GM18861 (cell line): ENCODE data around the gene SCN5A.

ENCODE experiments used
- ATAC-seq: cut with Tn5 transposase; IDR thresholded peaks from one replicate; pipeline ENCODE4 v1.9.1; 2021; ENCODE audit not compliant: unreplicated experiment

Gene SCN5A

GRCh38 chr3:38623539-38623938 lies 25.9 kb downstream of the SCN5A start:
- ATAC-seq: no peak

GRCh38 chr3:38622336-38622735 lies 27.2 kb downstream of the SCN5A start:
- ATAC-seq: no peak

GRCh38 chr3:38620236-38620635 lies 29.3 kb downstream of the SCN5A start:
- ATAC-seq: no peak

- no peak for ATAC-seq
These were observed 31.1 kb downstream of the SCN5A start for GRCh38 chr3:38618343-38618742.

- no peak for ATAC-seq
These were observed 31.9 kb downstream of the SCN5A start for GRCh38 chr3:38617586-38617985.

GRCh38 chr3:38617137-38617536 lies 32.4 kb downstream of the SCN5A start:
- no peak for ATAC-seq

GRCh38 chr3:38616658-38617057 lies 32.8 kb downstream of the SCN5A start:
- ATAC-seq: no peak

- no peak for ATAC-seq
These were observed 33.4 kb downstream of the SCN5A start for GRCh38 chr3:38616111-38616510.

GRCh38 chr3:38614651-38615352 lies 34.7 kb downstream of the SCN5A start:
- no peak for ATAC-seq

- no peak for ATAC-seq
These were observed 35.4 kb downstream of the SCN5A start for GRCh38 chr3:38614091-38614490.

GRCh38 chr3:38613426-38613825 lies 36.1 kb downstream of the SCN5A start:
- ATAC-seq: no peak

GRCh38 chr3:38611866-38612265 lies 37.6 kb downstream of the SCN5A start:
- no peak for ATAC-seq

- ATAC-seq: no peak
These were observed 38.6 kb downstream of the SCN5A start for GRCh38 chr3:38610934-38611333.

GRCh38 chr3:38610436-38610835 lies 39.1 kb downstream of the SCN5A start:
- ATAC-seq: no peak

- no peak for ATAC-seq
These were observed 39.9 kb downstream of the SCN5A start for GRCh38 chr3:38609386-38610111.

- ATAC-seq: no peak
These were observed 40.5 kb downstream of the SCN5A start for GRCh38 chr3:38608961-38609360.

- no peak for ATAC-seq
These were observed 41.3 kb downstream of the SCN5A start for GRCh38 chr3:38608086-38608775.

- ATAC-seq: no peak
These were observed 42.9 kb downstream of the SCN5A start for GRCh38 chr3:38606561-38606960.

- ATAC-seq: no peak
These were observed 43.5 kb downstream of the SCN5A start for GRCh38 chr3:38605981-38606380.

GRCh38 chr3:38604246-38604645 lies 45.2 kb downstream of the SCN5A start:
- ATAC-seq: no peak

GRCh38 chr3:38603731-38604131 lies 45.8 kb downstream of the SCN5A start:
- ATAC-seq: no peak
